Left ventricle myocardium inferior (tissue), 1 donor: ENCODE measurements around the gene TECPR1. TPM values are rescaled to one million over a fixed set of nuclear protein-coding genes. Genes with fewer than 3 reads are reported as not detected.

Experiments used
- DNase-seq: peaks from one replicate; pipeline ENCODE4 v3.0.0-alpha.2; 2020
- H3K27ac ChIP-seq: fragments of 200-600 bp; replicated peaks from 2 replicates; pipeline ENCODE4 v1.8.0; 2021
- H3K27me3 ChIP-seq: fragments of 200-600 bp; 2 replicates; pipeline ENCODE4 v1.8.0; 2021; ENCODE audit warnings: low read depth
- H3K36me3 ChIP-seq: fragments of 200-600 bp; 2 replicates; pipeline ENCODE4 v1.8.0; 2021
- H3K4me1 ChIP-seq: fragments of 200-600 bp; 2 replicates; pipeline ENCODE4 v1.8.0; 2021
- H3K4me3 ChIP-seq: fragments of 200-600 bp; 2 replicates; pipeline ENCODE4 v1.8.0; 2021; ENCODE audit warnings: mild to moderate bottlenecking, moderate library complexity
- H3K9me3 ChIP-seq: fragments of 200-600 bp; replicated peaks from 2 replicates; pipeline ENCODE4 v1.8.0; 2021
- CTCF ChIP-seq: fragments of 200-600 bp; IDR thresholded peaks from 2 replicates; pipeline ENCODE4 v1.8.0; 2021; ENCODE audit warnings: antibody characterized with exemption, mild to moderate bottlenecking, borderline replicate concordance
- intact Hi-C: fragments of 100-400 bp; cut with micrococcal nuclease; formaldehyde crosslinking; loops from one replicate; pipeline ENCODE4 v1.11.0; 2022
- total RNA-seq: library from RNA; stranded (reverse); fragmentation: NEBNext Ultra II Directional; extraction: Animal tissue kit (Norgen Biotek cat#: 25700); gene quantifications from one replicate; pipeline ENCODE4 v1.2.1, GENCODE V29; 2021
- donor health status: DM: no; HTN: yes; CAD: no; lungs with severe emphysema.

TECPR1 gene
- total RNA-seq, 1 donor from 2014 or later, result 17.3 TPM

- H3K36me3 ChIP-seq, result peaks cover 89% of the 10 kb centered on the region
- no peaks in the 10 kb centered on the region for H3K4me1 ChIP-seq
- no peak overlapping the region for H3K4me3 ChIP-seq
- DNase-seq, result no peak
- H3K27ac ChIP-seq, result no peak overlapping the region
- intact Hi-C loops, result no loop called here
- H3K27me3 ChIP-seq, result no peaks in the 10 kb centered on the region
- no peaks in the 10 kb centered on the region for H3K9me3 ChIP-seq
- TF ChIP-seq CTCF, result no peak
These were observed 16.1 kb downstream of the TECPR1 start for GRCh38 chr7:98235901-98236300.

DNA sequence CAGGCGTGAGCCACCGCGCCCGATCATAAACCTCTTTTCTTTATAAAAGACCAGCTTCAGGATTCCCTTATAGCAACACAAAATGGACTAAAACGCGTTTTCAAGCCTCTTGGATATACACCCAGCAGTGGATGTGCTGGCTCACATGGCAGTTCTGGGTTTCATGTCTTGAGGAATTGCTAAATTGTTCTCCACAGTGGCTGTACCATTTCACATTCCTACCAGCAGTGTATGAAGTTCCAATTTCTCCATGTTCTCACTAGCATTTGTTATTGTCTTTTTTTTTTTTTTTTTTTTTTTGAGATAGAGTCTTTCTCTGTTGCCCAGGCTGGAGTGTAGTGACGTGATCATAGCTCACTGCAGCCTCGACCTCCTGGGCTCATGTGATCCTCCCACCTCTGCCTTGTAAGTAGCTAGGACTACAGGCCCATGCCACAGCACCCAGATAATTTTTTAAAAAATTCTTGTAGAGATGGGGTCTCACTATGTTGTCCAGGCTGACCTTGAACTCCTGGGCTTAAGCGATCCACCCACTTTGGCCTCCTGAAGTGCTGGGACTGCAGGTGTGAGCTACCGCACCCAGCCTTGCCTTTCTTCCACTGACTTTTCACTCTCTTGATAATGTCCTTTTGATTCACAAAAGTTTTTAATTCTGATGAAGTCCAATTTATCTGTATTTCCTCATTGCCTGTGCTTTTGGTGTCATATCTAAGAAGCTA lies 17.4 kb downstream of the TECPR1 start:
- DNase-seq, result no peak
- Histone ChIP-seq H3K4me3 (no peak overlapping the region), H3K4me1 (no peaks in the 10 kb centered on the region), H3K36me3 (peaks cover 87% of the 10 kb centered on the region), H3K9me3 (no peaks in the 10 kb centered on the region), H3K27me3 (no peaks in the 10 kb centered on the region), H3K27ac (no peak overlapping the region)
- intact Hi-C loops, result no loop called here
- TF ChIP-seq CTCF, result no peak

- DNase-seq, result no peak
- H3K27ac ChIP-seq, result no peak overlapping the region
These were observed 18.6 kb downstream of the TECPR1 start for GRCh38 chr7:98233219-98234070.

GRCh38 chr7:98232799-98233198 lies 19.2 kb downstream of the TECPR1 start:
- Histone ChIP-seq H3K9me3 (no peaks in the 10 kb centered on the region), H3K4me1 (no peaks in the 10 kb centered on the region), H3K36me3 (peaks cover 86% of the 10 kb centered on the region), H3K27me3 (no peaks in the 10 kb centered on the region), H3K4me3 (no peak overlapping the region), H3K27ac (no peak overlapping the region)
- TF ChIP-seq CTCF, result no peak
- DNase-seq, result no peak
- intact Hi-C loops, result no loop called here

More at GRCh38 chr7:98233219-98234070, 18.6 kb downstream of the TECPR1 start:
- Histone ChIP-seq H3K27me3 (no peaks in the 10 kb centered on the region), H3K4me3 (no peak overlapping the region), H3K4me1 (no peaks in the 10 kb centered on the region), H3K9me3 (no peaks in the 10 kb centered on the region), H3K36me3 (peaks cover 86% of the 10 kb centered on the region)
- TF ChIP-seq CTCF, result no peak
- intact Hi-C loops, result no loop called here

DNA sequence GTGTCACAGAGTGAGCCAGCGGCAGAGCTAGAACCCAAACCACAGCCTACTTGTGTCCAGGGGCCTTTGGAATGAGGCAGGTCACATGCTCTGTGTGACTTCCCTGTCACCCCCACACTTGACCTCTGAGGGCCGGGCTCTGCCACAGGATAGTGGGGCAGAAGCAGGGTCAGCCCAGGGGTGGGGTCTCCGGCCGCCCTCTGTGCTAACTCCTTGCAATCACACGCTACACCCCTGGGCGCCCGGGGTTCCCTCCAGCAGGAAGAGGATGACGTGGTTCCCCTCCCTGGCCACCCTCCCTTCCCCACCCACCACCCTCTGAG lies 19.8 kb downstream of the TECPR1 start:
- Histone ChIP-seq H3K36me3 (peaks cover 86% of the 10 kb centered on the region), H3K4me3 (no peak overlapping the region), H3K27me3 (no peaks in the 10 kb centered on the region), H3K27ac (no peak overlapping the region), H3K9me3 (no peaks in the 10 kb centered on the region), H3K4me1 (no peaks in the 10 kb centered on the region)
- DNase-seq, result no peak
- intact Hi-C loops, result no loop called here
- TF ChIP-seq CTCF, result no peak
